WERI-Rb-1 (cell line): ENCODE measurements around the gene E4F1.

Experiments
- DNase-seq: peaks from one replicate; pipeline ENCODE4 v3.0.0-alpha.2; 2020
- H3K27ac ChIP-seq: fragments of 250-450 bp; sonication (Bioruptor Pico); 2 replicates; pipeline ENCODE4 v1.5.1; 2020; ENCODE audit warnings: mild to moderate bottlenecking, moderate library complexity
- H3K27me3 ChIP-seq: fragments of 250-450 bp; sonication (Bioruptor Pico); 2 replicates; pipeline ENCODE4 v1.5.1; 2021; ENCODE audit warnings: mild to moderate bottlenecking, low read depth, moderate library complexity; ENCODE audit not compliant: insufficient read depth, severe bottlenecking
- H3K36me3 ChIP-seq: fragments of 250-450 bp; sonication (Bioruptor Pico); 2 replicates; pipeline ENCODE4 v1.5.1; 2020; ENCODE audit warnings: mild to moderate bottlenecking, moderate library complexity
- H3K4me3 ChIP-seq: 2 replicates; pipeline ENCODE4 v1.5.1; 2011; ENCODE audit warnings: low read depth, mild to moderate bottlenecking, control low read depth, low read length
- H3K9me3 ChIP-seq: fragments of 250-450 bp; sonication (Bioruptor Pico); 2 replicates; pipeline ENCODE4 v1.5.1; 2021; ENCODE audit warnings: mild to moderate bottlenecking, moderate library complexity; ENCODE audit not compliant: severe bottlenecking
- TF ChIP-seq, protein P1 (sequence below): IDR thresholded peaks from 2 replicates; pipeline ENCODE4 v1.5.1; 2011; ENCODE audit warnings: low read depth, mild to moderate bottlenecking, control low read depth, inconsistent platforms, low read length

E4F1 gene

GRCh38 chr16:2209258-2210008 lies 14.0 kb upstream of the E4F1 start:
- TF ChIP-seq, protein P1, sequence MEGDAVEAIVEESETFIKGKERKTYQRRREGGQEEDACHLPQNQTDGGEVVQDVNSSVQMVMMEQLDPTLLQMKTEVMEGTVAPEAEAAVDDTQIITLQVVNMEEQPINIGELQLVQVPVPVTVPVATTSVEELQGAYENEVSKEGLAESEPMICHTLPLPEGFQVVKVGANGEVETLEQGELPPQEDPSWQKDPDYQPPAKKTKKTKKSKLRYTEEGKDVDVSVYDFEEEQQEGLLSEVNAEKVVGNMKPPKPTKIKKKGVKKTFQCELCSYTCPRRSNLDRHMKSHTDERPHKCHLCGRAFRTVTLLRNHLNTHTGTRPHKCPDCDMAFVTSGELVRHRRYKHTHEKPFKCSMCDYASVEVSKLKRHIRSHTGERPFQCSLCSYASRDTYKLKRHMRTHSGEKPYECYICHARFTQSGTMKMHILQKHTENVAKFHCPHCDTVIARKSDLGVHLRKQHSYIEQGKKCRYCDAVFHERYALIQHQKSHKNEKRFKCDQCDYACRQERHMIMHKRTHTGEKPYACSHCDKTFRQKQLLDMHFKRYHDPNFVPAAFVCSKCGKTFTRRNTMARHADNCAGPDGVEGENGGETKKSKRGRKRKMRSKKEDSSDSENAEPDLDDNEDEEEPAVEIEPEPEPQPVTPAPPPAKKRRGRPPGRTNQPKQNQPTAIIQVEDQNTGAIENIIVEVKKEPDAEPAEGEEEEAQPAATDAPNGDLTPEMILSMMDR: no peak
- Histone ChIP-seq H3K36me3 (peaks cover 68% of the 10 kb centered on the region), H3K27ac (peak overlapping the region; percentile 93), H3K27me3 (no peaks in the 10 kb centered on the region), H3K4me3 (no peak overlapping the region), H3K9me3 (no peaks in the 10 kb centered on the region)
- DNase-seq: no peak

GRCh38 chr16:2210009-2210332 lies 13.4 kb upstream of the E4F1 start:
- TF ChIP-seq, protein P1: no peak
- no peaks in the 10 kb centered on the region for H3K27me3 ChIP-seq
- peaks cover 68% of the 10 kb centered on the region for H3K36me3 ChIP-seq
- H3K27ac ChIP-seq: peak overlapping the region; percentile 93
- no peak for DNase-seq
- H3K9me3 ChIP-seq: no peaks in the 10 kb centered on the region
- H3K4me3 ChIP-seq: no peak overlapping the region

GRCh38 chr16:2210386-2211365 lies 12.7 kb upstream of the E4F1 start, which contains the start of gene BRICD5:
Gene BRICD5 (minus strand): TSS chr16:2210863. CDS start chr16:2210833, 30 bp downstream.
- no peaks in the 10 kb centered on the region for H3K9me3 ChIP-seq
- no peaks in the 10 kb centered on the region for H3K27me3 ChIP-seq
- peak; percentile 90 for DNase-seq
- TF ChIP-seq, protein P1: no peak
- H3K36me3 ChIP-seq: peaks cover 68% of the 10 kb centered on the region
- no peak within 1 kb of the TSS; the same call in 1 of the 2 replicates for H3K4me3 ChIP-seq
- H3K27ac ChIP-seq: peak within 1 kb of the TSS; percentile 93

DNA sequence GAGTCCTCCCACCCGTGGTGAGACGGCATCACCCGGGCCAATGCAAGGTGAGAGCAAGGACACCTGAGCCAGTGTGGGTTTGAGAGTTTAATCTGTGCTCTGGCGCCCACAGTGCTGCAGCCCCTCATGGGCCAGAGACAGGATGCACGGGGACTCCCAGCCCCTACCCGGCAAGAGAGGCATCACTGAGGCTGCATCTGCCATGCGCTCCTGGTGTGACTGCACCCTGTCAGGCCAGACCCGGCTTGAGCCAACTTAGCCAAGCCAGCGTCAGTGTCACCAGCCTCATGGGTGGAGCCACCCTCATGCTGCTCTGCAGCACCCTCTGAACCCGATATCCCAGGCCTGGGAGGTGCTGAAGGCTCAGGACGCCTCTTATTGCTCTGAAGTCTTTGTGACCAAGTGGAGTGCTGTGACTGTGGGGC lies 11.5 kb upstream of the E4F1 start:
- Histone ChIP-seq H3K4me3 (no peak overlapping the region), H3K27ac (peak overlapping the region; percentile 93), H3K36me3 (peaks cover 60% of the 10 kb centered on the region), H3K27me3 (no peaks in the 10 kb centered on the region), H3K9me3 (no peaks in the 10 kb centered on the region)
- no peak for DNase-seq
- TF ChIP-seq, protein P1: no peak

DNA sequence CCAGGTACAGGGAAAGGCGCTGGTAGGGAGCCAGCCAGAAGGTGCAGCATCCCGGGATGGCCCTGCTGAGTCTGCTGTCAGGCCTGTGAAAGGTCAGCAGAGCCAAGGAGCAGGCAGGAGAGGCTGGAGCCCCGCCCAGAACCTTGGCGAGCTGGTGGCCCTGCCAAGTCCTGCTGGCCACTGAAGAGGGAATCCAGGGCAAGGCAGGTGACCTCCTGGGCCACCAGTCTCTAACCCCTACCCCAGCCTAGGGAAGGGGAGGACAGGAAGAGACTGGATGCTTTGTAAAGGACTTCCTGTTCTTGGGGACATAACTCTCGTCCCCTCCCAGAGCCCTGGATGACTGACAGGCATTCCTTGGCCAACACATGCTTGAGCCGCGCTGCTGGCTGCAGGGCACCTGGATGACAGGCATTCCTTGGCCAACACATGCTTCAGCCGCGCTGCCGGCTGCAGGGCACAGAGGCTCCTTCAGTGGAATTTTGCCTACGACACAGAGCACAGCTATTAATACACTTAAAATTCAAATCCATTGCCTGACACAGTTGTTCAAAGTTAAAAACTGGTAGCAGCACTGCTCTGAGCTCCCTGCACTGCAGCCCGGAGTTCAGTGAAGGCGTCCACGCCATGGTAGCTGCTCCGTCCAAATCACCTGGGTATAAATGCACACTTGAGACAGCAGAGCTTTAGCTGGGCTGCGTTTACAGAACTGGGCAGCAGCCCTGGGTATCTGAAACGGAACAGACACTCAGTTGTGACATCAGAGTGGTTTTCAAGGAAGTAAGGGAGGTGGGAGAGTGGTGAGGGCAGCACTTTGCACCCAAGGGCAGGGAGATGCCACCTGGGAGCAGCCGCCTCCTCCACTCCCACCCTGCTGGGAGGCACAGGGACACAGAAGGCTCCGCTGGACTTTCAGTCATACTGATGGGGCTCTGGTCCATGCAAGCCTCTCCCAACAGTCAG lies 10.7 kb upstream of the E4F1 start:
- Histone ChIP-seq H3K4me3 (peak overlapping the region; percentile 73), H3K27me3 (no peaks in the 10 kb centered on the region), H3K27ac (peak overlapping the region; percentile 93), H3K9me3 (no peaks in the 10 kb centered on the region), H3K36me3 (peaks cover 53% of the 10 kb centered on the region)
- TF ChIP-seq, protein P1: no peak
- no peak for DNase-seq
